ENCODE measurements around the gene RASAL1.
"Not testable (repeated sequence)": the region's sequence is repeated elsewhere in the genome, so short reads cannot be mapped to it uniquely, and the experiment has no call there.

RASAL1 gene

DNA sequence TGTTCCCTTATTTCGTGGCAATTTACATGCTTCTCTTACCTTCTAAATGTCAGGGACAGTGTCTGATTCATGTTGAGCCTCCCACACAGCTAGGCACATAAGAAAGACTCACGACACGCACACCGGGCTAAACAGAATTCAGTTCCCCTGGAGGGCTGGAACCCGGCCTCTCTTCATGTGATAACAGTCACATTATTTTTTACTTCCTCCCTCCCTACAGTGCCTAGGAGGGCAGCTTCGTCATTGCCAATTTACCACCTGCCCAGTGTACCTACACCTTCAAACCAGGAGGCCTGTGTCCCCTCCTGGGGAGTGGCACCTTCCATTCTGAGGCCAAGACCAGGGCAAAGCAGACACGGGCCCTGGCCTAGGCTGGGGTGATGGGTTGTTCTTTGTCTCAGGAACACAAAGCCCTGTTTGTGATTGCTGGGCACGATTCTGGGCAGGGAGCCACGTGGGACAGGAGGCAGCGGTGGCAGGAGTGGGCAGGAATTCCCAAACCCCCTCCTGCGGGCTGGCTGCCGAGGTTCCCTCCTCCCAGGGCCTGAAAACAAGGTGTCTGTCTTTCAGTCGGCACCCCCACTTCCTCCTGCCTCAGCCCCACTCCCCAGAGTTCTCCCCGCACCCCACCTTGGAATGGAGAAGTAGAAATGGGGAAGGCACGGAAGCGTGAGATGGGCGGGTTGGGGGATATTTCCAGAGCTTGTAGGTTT, 6.8 kb upstream of the RASAL1 start:
- TF ChIP-seq, protein P1, sequence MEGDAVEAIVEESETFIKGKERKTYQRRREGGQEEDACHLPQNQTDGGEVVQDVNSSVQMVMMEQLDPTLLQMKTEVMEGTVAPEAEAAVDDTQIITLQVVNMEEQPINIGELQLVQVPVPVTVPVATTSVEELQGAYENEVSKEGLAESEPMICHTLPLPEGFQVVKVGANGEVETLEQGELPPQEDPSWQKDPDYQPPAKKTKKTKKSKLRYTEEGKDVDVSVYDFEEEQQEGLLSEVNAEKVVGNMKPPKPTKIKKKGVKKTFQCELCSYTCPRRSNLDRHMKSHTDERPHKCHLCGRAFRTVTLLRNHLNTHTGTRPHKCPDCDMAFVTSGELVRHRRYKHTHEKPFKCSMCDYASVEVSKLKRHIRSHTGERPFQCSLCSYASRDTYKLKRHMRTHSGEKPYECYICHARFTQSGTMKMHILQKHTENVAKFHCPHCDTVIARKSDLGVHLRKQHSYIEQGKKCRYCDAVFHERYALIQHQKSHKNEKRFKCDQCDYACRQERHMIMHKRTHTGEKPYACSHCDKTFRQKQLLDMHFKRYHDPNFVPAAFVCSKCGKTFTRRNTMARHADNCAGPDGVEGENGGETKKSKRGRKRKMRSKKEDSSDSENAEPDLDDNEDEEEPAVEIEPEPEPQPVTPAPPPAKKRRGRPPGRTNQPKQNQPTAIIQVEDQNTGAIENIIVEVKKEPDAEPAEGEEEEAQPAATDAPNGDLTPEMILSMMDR (IDR thresholded peaks at IDR 0.05; ENCODE audit: low read depth, low read length) = no peak
- DNase-seq (ENCODE audit: low read depth, low spot score) = no peak
- in situ Hi-C loops (cut with HindIII; ENCODE audit: low sequenced_read_pairs) = no loop called here
- no peak overlapping the region for H3K4me3 ChIP-seq (ENCODE audit: low read depth, low read length)

- DNase-seq (ENCODE audit: low read depth, low spot score); in situ Hi-C loops (cut with HindIII; ENCODE audit: low sequenced_read_pairs); H3K4me3 ChIP-seq (ENCODE audit: low read depth, low read length): not testable (repeated sequence)
Measured at GRCh38 chr12:113141716-113142115, 6.2 kb upstream of the RASAL1 start.

- no peak for DNase-seq (ENCODE audit: low read depth, low spot score)
- TF ChIP-seq, protein P1 (IDR thresholded peaks at IDR 0.05; ENCODE audit: low read depth, low read length) = no peak
- in situ Hi-C loops (cut with HindIII; ENCODE audit: low sequenced_read_pairs) = no loop called here
- H3K4me3 ChIP-seq (ENCODE audit: low read depth, low read length) = no peak overlapping the region
Measured at GRCh38 chr12:113140706-113141105, 5.1 kb upstream of the RASAL1 start.

DNA sequence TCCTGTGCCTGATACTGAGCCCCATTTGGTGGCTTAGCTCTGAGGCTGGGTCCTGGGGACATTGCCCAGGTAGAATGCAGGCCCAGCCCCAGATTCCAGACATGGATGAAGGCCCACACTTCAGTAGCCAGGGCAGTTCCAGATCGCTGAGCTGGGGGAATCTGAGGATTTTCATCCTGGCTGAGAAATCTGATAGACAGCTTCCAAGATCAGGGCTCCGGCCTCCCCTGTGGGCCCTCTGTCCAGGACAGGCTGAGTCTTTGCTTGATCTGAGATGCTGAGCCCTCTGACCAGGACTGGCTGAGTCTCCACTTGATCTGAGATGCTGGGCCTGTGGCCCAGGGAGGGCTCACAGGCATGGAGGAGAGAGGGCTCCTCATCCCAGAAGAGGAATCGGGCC, 3.3 kb upstream of the RASAL1 start:
- DNase-seq (ENCODE audit: low read depth, low spot score) = no peak
- TF ChIP-seq, protein P1 (IDR thresholded peaks at IDR 0.05; ENCODE audit: low read depth, low read length) = no peak
- in situ Hi-C loops (cut with HindIII; ENCODE audit: low sequenced_read_pairs) = no loop called here
- H3K4me3 ChIP-seq (ENCODE audit: low read depth, low read length) = no peak overlapping the region

DNA sequence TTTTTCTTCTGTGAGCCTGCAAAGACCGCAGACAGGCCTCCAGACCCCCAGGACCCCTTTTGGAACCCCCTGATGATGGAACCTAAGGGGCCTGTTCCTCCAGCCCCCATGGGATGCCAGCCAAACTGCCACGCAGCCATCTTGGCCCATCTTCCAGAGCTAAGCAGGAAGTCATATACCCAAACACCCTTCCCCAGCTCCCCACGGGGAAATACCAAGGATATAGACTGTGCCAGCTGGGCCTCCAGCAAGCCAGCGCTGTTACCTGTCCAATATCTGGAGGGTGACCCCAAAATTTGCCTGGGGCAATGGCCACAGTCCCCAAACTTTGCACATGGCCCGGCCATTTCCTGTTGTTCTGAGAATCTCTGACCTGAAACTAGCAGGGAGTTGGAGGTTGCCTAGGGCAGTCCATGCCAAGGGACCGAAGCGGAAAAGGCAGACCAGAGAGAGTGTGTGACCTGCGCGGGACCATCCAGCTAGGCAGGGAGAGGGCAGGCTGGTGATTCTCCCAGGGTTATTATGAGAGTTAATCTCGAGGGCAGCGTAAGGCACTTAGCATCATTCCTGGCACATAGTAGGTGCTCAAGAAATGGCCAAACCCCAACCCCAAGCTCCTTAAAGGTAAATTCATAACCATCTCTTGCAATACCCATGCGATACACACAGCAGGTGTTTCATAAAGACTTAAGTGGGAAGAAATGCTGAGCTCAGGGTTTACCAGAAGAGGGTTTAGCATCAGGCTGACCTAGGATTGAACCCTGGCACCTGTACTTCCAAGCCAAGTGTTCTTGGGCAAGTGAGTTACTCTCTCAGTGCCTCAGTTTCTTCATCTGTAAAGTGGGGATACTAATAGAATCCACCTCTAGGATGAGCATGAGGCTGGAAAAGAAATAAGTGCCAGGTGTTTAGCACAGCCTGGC, 2.6 kb upstream of the RASAL1 start:
- in situ Hi-C loops (cut with HindIII; ENCODE audit: low sequenced_read_pairs) = no loop called here
- no peak for DNase-seq (ENCODE audit: low read depth, low spot score)
- TF ChIP-seq, protein P1 (IDR thresholded peaks at IDR 0.05; ENCODE audit: low read depth, low read length) = no peak
- H3K4me3 ChIP-seq (ENCODE audit: low read depth, low read length) = no peak overlapping the region

- TF ChIP-seq, protein P1 (IDR thresholded peaks at IDR 0.05; ENCODE audit: low read depth, low read length) = no peak
- in situ Hi-C loops (cut with HindIII; ENCODE audit: low sequenced_read_pairs) = no loop called here
- DNase-seq (ENCODE audit: low read depth, low spot score) = no peak
- H3K4me3 ChIP-seq (ENCODE audit: low read depth, low read length) = no peak overlapping the region
Measured at GRCh38 chr12:113136990-113137511, 1.5 kb upstream of the RASAL1 start.

Measured in astrocyte of the spinal cord (primary cell).